Measurements from ENCODE around the gene PNPLA1.

DNA sequence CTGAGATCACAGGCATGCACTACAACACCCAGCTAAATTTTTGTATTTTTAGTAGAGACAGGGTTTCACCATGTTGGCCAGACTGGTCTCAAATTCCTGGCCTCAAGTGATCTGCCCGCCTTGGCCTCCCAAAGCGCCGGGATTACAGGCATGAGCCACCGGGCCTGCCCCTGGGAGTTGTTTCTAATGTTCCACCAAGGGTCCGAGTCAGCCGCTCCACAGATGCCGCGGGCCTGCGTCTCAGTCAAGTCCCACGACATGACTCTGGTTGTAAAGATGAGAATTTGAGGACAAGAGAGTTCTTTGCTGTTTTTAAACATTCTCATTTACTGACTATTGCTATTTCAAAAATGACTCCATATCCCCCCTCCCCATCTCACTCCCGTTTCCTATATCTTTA lies 36.0 kb downstream of the PNPLA1 start:
- TF ChIP-seq YY1 (IDR thresholded peaks at IDR 0.05; ENCODE audit: insufficient read depth, insufficient read length), result no peak
- TF ChIP-seq ZNF274 (IDR thresholded peaks at IDR 0.05; ENCODE audit: low read depth, low read length), result no peak
- TF ChIP-seq SUZ12 (IDR thresholded peaks at IDR 0.05; ENCODE audit: extremely low read depth, insufficient read depth, insufficient read length), result no peak

Measured in NT2/D1 (cell line).